Kidney (tissue), 14 donors: ENCODE data around the gene UMOD. TPM values are rescaled to one million over a fixed set of nuclear protein-coding genes. Genes with fewer than 3 reads are reported as not detected.

Source experiments
- DNase-seq, 5 donors: peaks; one replicate each; pipeline ENCODE4 v3.0.0-alpha.2; 2013 to 2020
- FAIRE-seq: peaks from 2 replicates; lab custom pipeline; 2012; peaks lifted over from hg19 to GRCh38; lab: Jason Lieb, UNC
- H3K27ac ChIP-seq, 2 donors: one replicate each; pipeline ENCODE4 v1.7.0; 2013; ENCODE audit warnings: low read depth in 2 of 2, low read length in 2 of 2, inconsistent platforms in 1 of 2
- H3K27me3 ChIP-seq: one replicate; pipeline ENCODE4 v1.7.1; 2013; ENCODE audit warnings: low read length, inconsistent platforms; ENCODE audit not compliant: control insufficient read depth, insufficient read depth
- H3K36me3 ChIP-seq, 3 donors: one replicate each; pipeline versions ENCODE4 v1.7.0 to v1.7.1; 2013; ENCODE audit warnings: low read length in 3 of 3, control low read depth in 1 of 3, inconsistent platforms in 1 of 3; ENCODE audit not compliant: insufficient read depth in 3 of 3, control insufficient read depth in 2 of 3
- H3K4me1 ChIP-seq, 3 donors: one replicate each; pipeline versions ENCODE4 v1.7.0 to v1.7.1; 2013; ENCODE audit warnings: low read length in 3 of 3, inconsistent platforms in 1 of 3, low read depth in 1 of 3; ENCODE audit not compliant: control insufficient read depth in 2 of 3, insufficient read depth in 2 of 3
- H3K4me3 ChIP-seq, 3 donors: one replicate each; pipeline versions ENCODE4 v1.7.0 to v1.8.1; 2013; ENCODE audit warnings: low read length in 3 of 3, control low read depth in 1 of 3, inconsistent platforms in 1 of 3
- H3K9ac ChIP-seq, 3 donors: one replicate each; pipeline versions ENCODE4 v1.7.0 to v1.7.1; 2013; ENCODE audit warnings: low read length in 3 of 3, control low read depth in 1 of 3, inconsistent platforms in 1 of 3
- H3K9me3 ChIP-seq, 3 donors: one replicate each; pipeline versions ENCODE4 v1.7.0 to v1.7.1; 2013; ENCODE audit warnings: low read length in 3 of 3, control low read depth in 1 of 3, inconsistent platforms in 1 of 3; ENCODE audit not compliant: control insufficient read depth in 2 of 3, insufficient read depth in 1 of 3
- CTCF ChIP-seq: IDR thresholded peaks from 3 replicates; pipeline ENCODE4 v1.5.1; 2012; ENCODE audit warnings: mild to moderate bottlenecking, moderate library complexity, borderline replicate concordance; ENCODE audit not compliant: insufficient read depth; ENCODE audit errors: extremely low read depth
- intact Hi-C: fragments of 100-400 bp; cut with DNase I; formaldehyde crosslinking; loops from one replicate; pipeline ENCODE4 v1.11.1; 2022
- polyA plus RNA-seq: library from polyadenylated mRNA; stranded (reverse); fragments of 350-450 nt; fragmentation: Illumina TruSeq; extraction: RNeasy Lipid Tissue Mini Kit (QIAGEN cat#74804); gene quantifications from one replicate; pipeline ENCODE4 v1.2.3, GENCODE V29; 2014; ENCODE audit warnings: low read depth, low replicate concordance; ENCODE audit not compliant: insufficient read depth
- total RNA-seq: library from RNA; stranded (reverse); fragmentation: NEBNext Ultra II Directional; extraction: Animal tissue kit (Norgen Biotek cat#: 25700); gene quantifications from one replicate; pipeline ENCODE4 v1.2.1, GENCODE V29; 2021
- donor health status: control.
- donor health status: control.
- donor health status: control.
- donor health status: control.
- donor health status: control.
- donor health status: DM: yes; HTN: yes; CAD: no.
- donor health status: Normal renal cell carcinoma (clear cell type).

The UMOD gene
- total and polyA plus RNA-seq, 2 donors from 2014 or later: 65.7 to 4,168 TPM

GRCh38 chr16:20380782-20381181 lies 28.3 kb upstream of the UMOD start:
- Histone ChIP-seq H3K36me3 (no peaks in the 10 kb centered on the region), H3K27me3 (no peaks in the 10 kb centered on the region), H3K27ac (no peak overlapping the region), H3K9me3 (no peaks in the 10 kb centered on the region), H3K4me1 (no peaks in the 10 kb centered on the region), H3K4me3 (no peak overlapping the region), H3K9ac (no peak overlapping the region)
- FAIRE-seq: no peak
- TF ChIP-seq CTCF: no peak
- intact Hi-C loops: loop anchor here (10.0 kb wide), 1 partner anchor 476 kb away; no protein-coding TSS in a partner anchor
- peak; percentile 47 to 87 (median 70) for DNase-seq

GRCh38 chr16:20377181-20377580 lies 24.7 kb upstream of the UMOD start:
- intact Hi-C loops: no loop called here
- TF ChIP-seq CTCF: no peak

GRCh38 chr16:20372701-20373100 lies 20.2 kb upstream of the UMOD start:
- Histone ChIP-seq H3K27ac (no peak overlapping the region), H3K9ac (no peak overlapping the region), H3K36me3 (no peaks in the 10 kb centered on the region), H3K4me1 (no peaks in the 10 kb centered on the region), H3K9me3 (peaks cover 0 to 4% (median 0%) of the 10 kb centered on the region in 3 donors), H3K4me3 (no peak overlapping the region), H3K27me3 (no peaks in the 10 kb centered on the region)
- FAIRE-seq: no peak
- intact Hi-C loops: no loop called here
- no peak for DNase-seq
- TF ChIP-seq CTCF: no peak

More at GRCh38 chr16:20377181-20377580, 24.7 kb upstream of the UMOD start:
- no peak overlapping the region for H3K9ac ChIP-seq
- no peak for FAIRE-seq
- peaks cover 0 to 4% (median 0%) of the 10 kb centered on the region in 3 donors for H3K9me3 ChIP-seq
- no peak overlapping the region for H3K4me3 ChIP-seq
- H3K36me3 ChIP-seq: no peaks in the 10 kb centered on the region
- H3K27ac ChIP-seq: no peak overlapping the region
- H3K4me1 ChIP-seq: no peaks in the 10 kb centered on the region
- DNase-seq: no peak
- no peaks in the 10 kb centered on the region for H3K27me3 ChIP-seq

GRCh38 chr16:20369452-20370054 lies 17.0 kb upstream of the UMOD start:
- FAIRE-seq: no peak
- no peak overlapping the region for H3K4me3 ChIP-seq
- no peak overlapping the region for H3K27ac ChIP-seq
- H3K27me3 ChIP-seq: no peaks in the 10 kb centered on the region
- intact Hi-C loops: no loop called here
- TF ChIP-seq CTCF: no peak
- no peaks in the 10 kb centered on the region for H3K4me1 ChIP-seq
- no peaks in the 10 kb centered on the region for H3K36me3 ChIP-seq
- no peak for DNase-seq
- H3K9ac ChIP-seq: no peak overlapping the region
- H3K9me3 ChIP-seq: peaks cover 0 to 4% (median 0%) of the 10 kb centered on the region in 3 donors
